Kidney epithelial cell (primary cell): ENCODE measurements around the gene PTTG1. TPM values are rescaled to one million over a fixed set of nuclear protein-coding genes. Genes with fewer than 3 reads are reported as not detected.
A peak's percentile ranks its signal among the peaks of the same experiment; 100 is the strongest.

ENCODE experiments used
- DNase-seq: peaks from one replicate; pipeline ENCODE4 v3.0.0-alpha.2; 2010; ENCODE audit warnings: low read depth
- H3K27me3 ChIP-seq: 2 replicates; pipeline ENCODE4 v1.6.0; 2011; ENCODE audit warnings: low read length; ENCODE audit not compliant: control insufficient read depth, insufficient read depth
- H3K36me3 ChIP-seq: 2 replicates; pipeline ENCODE4 v1.5.1; 2011; ENCODE audit warnings: low read length; ENCODE audit not compliant: control insufficient read depth, insufficient read depth
- H3K4me3 ChIP-seq: 2 replicates; pipeline ENCODE4 v1.5.1; 2011; ENCODE audit warnings: low read depth, mild to moderate bottlenecking, control low read depth, low read length
- CTCF ChIP-seq: IDR thresholded peaks from 2 replicates; pipeline ENCODE4 v1.5.1; 2011; ENCODE audit warnings: mild to moderate bottlenecking, moderate library complexity, low read length, control low read depth, inconsistent platforms; ENCODE audit not compliant: insufficient read depth, poor library complexity, severe bottlenecking
- total RNA-seq: library from RNA; depleted of rRNA; stranded (reverse); fragments of >200 nt; gene quantifications from 2 replicates; pipeline ENCODE4 v1.2.3, GENCODE V29; 2015

The PTTG1 gene
- total RNA-seq, 1 donor from 2014 or later = 26.0 TPM

DNA sequence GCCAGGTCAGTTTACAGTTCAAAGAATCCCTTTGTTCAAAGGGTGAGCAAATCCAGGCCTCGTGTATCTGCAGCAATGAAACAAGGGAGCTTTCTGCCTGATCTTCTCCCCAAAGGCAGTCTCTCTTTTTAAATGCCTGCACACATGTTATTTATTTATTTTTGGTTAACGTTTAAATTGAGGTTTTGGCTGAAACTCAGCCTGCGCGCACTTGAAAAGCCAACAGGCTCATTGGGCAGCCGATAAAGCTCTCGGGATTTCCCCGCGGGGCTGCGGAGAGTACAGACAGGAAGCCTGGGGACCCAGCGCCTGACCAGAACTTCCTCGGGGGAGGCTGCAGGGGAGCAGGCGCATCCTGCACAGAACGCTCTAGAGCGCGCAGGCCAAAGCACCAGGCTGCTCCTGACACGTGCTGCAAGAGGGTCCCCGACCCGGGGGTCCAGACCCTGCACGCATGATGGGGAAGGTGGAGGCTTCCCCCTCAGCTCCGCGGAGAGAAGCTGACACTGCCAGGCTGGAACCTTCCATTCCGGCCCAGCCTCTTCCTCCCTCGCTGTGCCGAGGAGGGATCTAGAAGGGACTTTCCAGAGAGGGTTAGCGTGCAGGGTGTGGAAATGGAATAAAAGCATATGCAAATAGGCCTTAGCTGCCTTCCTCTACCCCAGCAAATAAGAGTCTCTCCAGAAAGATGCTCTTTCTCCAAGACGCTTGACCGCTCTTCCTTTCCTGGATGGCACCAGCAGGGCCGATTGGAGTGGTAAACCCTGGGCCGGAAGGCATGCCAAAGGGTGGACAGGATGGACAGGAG, 46.1 kb downstream of the PTTG1 start:
- no peak for TF ChIP-seq CTCF
- no peaks in the 10 kb centered on the region for H3K27me3 ChIP-seq
- no peaks in the 10 kb centered on the region for H3K36me3 ChIP-seq
- peak; percentile 90 for DNase-seq
- peak overlapping the region; percentile 27 for H3K4me3 ChIP-seq

- no peak for TF ChIP-seq CTCF
- Histone ChIP-seq H3K4me3 (peak overlapping the region; percentile 27), H3K27me3 (no peaks in the 10 kb centered on the region), H3K36me3 (no peaks in the 10 kb centered on the region)
- DNase-seq = no peak
Measured at GRCh38 chr5:160468363-160468975, 46.8 kb downstream of the PTTG1 start.

- H3K36me3 ChIP-seq = no peaks in the 10 kb centered on the region
Measured at GRCh38 chr5:160469156-160470144, 47.8 kb downstream of the PTTG1 start.

GRCh38 chr5:160470437-160471361, 49.0 kb downstream of the PTTG1 start:
- Histone ChIP-seq H3K36me3 (no peaks in the 10 kb centered on the region), H3K4me3 (peak overlapping the region; percentile 19), H3K27me3 (no peaks in the 10 kb centered on the region)
- DNase-seq = no peak
- no peak for TF ChIP-seq CTCF

More at GRCh38 chr5:160469156-160470144, 47.8 kb downstream of the PTTG1 start:
- Histone ChIP-seq H3K27me3 (no peaks in the 10 kb centered on the region), H3K4me3 (peak overlapping the region; percentile 27)
- DNase-seq = no peak
- no peak for TF ChIP-seq CTCF

GRCh38 chr5:160471761-160472160, 50.1 kb downstream of the PTTG1 start:
- TF ChIP-seq CTCF = no peak
- Histone ChIP-seq H3K27me3 (no peaks in the 10 kb centered on the region), H3K36me3 (no peaks in the 10 kb centered on the region), H3K4me3 (no peak overlapping the region)
- no peak for DNase-seq
